RPMI7951 (cell line): ENCODE data around the gene DLG2. TPM values are rescaled to one million over a fixed set of nuclear protein-coding genes. Genes with fewer than 3 reads are reported as not detected.
"Not testable (repeated sequence)": the region's sequence is repeated elsewhere in the genome, so short reads cannot be mapped to it uniquely, and the experiment has no call there.

Source experiments
- DNase-seq: peaks from one replicate; pipeline ENCODE4 v3.0.0-alpha.2; 2012; ENCODE audit warnings: low read depth
- total RNA-seq: library from RNA; depleted of rRNA; stranded (reverse); fragments of >200 nt; shearing (Covaris generic); gene quantifications from 2 replicates; pipeline ENCODE4 v1.2.3, GENCODE V29; 2014

DLG2 gene
- total RNA-seq, 1 experiment from 2014 or later, result 0.36 TPM

DNA sequence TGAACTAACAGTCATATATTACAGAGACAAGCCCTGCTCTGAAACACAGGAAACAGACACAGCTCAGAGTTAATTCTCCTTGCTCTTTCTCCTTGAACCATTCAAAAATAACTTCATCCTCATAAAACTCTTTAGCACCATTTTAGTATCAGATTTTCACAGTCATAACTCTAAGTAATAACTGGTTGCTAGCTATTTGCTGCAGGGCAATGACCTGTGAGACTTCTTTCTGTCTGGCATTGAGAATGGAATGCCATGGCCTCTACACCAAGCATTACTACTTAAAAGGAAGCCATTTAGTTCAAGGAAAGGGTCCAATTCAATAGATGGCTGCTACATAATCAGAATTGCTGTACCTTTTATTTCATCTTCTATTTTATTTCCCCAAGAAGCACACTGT lies 2154.3 kb downstream of the DLG2 start:
- DNase-seq, result no peak

DNA sequence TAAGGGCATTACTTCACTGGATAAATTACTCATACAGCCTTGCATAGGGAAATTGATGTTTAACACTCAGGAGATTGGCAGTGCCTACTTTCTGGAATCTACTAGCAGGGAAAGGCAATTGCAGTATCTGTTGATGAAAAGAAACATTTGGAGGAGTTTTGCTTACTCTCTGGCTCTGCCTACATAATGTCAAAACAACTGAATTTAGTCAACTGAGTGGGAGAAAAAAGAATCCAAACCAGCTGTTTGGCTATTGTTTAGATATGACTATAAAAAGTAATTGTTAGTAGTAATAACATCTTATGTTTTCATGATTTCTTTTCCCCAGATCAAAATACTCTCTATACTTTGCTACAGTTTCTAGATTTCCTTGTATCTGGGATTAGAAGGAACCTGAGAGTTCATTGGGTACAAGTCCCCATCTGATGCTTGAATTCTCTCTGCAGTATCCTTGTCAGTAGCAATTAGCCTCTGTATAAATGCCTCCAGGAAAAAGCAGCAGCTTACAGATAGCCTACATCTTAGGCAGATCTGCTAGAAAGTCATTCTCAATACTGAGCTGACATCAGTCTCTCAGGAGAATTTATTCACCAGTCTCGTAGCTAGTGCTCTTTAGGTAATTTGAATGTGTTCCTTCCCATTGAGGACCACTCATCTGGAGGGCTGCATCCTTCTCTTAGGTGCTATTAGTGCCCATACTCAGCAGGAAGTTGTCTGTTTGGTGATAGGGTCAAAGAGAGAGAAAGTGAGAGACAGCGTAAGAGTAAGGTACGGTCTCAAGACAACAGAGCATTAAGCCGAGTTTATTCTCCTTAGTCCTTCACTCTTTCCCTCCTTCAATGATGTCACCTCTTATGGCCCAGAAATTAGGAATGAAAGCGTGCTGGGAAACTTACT lies 2155.1 kb downstream of the DLG2 start:
- no peak for DNase-seq

- no peak for DNase-seq
Observed at GRCh38 chr11:83467837-83468236, 2159.3 kb downstream of the DLG2 start.

GRCh38 chr11:83464160-83464944 lies 2162.8 kb downstream of the DLG2 start:
- DNase-seq, result no peak

- DNase-seq, result no peak
Observed at GRCh38 chr11:83459798-83460197, 2167.3 kb downstream of the DLG2 start.

DNA sequence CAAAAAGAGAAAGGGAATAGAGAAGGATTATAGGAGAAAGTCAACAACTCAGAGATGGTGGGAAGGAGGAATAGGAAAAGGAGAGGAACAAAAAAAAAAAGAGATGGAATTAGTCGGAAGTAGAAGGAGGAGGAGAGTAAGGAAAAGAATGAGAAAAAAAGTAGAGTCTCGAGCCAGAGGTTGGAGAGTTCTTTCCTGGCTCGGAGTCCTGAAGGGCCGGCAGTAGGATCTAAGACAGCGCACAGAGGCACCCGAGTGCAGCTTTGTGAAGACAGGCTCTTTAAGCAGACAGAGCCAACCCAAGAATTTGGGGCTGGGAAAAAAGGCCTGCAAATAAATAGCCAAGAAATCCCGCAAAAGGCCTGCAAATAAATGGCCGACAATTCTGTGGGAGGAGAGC lies 2170.6 kb downstream of the DLG2 start:
- DNase-seq, result no peak

GRCh38 chr11:83456075-83456474 lies 2171.1 kb downstream of the DLG2 start:
- no peak for DNase-seq

DNA sequence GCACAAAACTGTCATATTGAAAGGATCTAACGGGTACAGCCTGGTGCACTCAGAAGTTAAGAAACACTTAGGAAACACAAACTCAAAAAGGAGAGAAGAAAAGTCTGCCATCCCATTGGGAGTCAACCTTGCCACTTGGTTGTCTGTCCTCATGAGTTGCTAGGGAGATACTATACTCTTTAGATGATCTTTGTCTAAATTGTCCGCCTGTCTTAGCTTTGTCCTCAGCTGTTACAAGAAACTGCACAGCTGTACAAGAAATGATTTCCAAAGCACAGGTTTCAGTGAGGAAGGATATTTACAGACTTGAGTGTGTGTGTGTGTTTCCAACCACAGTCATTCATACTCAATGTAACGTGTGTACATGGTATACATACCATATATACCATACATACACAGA lies 2171.8 kb downstream of the DLG2 start:
- DNase-seq, result no peak

DNA sequence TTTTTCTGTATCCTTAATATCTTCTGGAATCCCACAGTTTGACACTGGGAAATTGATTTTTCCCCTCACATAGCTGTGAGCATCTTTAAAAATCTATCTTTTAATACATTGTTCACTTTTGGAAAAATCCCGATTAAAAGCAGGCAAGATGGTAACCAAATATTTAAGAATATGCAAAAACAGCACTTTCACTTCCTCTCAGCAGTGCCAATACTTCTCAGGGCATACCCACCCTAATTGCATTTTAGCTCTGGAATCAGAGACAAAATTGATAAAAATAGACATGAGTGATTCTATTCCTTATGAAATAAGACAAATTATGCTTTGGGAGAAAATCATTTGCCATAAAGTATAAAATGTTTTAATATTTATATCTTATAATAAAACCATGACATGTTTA lies 2172.5 kb downstream of the DLG2 start:
- DNase-seq, result no peak

DNA sequence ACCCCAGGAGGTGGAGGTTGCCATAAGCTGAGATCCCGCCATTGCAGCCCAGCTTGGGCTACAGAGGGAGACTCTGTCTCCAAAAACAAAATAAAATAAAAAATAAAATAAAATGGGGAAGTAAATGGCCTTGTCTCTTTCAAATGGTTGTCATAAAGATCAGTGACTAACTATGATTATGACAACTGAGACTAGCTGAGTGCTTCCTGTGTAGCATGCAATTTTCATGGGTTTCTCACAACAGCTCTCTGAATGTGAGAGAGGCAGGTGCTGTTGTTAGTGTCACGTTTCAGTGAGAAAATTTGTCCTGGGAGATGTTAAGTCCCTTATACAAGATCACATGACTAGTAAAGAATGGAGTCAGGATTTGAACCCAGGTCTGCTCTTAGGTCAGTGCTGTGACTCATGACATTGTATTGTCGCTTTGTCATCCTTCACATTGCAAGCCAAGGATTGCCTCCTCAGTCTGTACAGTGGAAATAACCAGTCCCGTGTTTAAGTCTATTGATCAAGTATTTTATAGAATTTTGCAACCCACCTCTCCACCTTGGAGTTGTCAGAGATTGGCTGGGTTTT lies 2177.7 kb downstream of the DLG2 start:
- DNase-seq, result no peak

DNA sequence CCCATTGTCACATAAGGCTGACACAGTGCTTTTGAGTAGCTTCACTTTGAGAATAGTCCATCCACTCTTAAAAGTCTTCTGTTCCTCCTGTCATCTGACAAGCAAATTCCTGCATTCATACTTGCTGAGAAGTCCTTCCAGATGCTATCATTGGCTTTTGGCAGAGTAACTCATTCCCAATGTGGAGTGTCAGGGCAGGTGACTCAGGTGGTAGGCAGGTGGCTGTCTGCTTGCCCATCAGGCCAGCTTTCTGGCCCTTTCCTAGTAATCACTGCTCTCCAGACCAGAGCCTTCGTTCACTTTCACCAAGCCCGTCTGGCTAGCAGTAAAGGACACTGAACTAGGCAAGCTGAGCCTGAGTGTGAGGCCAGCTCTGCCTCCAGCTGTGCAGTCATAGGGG lies 2178.5 kb downstream of the DLG2 start:
- DNase-seq, result no peak

DNA sequence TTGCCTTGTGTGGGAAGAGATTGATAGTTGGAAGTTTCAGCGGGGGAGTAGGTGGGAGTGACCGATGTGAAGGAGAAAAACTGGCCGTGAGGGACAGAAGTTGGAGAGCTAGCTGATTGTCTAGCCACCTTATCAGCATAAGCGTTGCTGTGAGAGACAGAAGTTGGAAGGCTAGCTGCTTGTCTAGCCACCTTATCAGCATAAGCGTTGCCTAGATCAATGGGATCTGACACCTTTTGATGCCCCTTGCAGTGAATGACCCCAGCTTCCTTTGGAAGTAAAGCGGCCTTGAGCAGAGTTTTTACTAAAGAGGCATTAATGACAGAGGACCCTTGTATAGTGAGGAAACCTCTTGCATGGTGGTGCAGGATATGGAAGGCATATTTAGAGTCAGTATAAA lies 2183.3 kb downstream of the DLG2 start:
- DNase-seq, result not testable (repeated sequence)

DNA sequence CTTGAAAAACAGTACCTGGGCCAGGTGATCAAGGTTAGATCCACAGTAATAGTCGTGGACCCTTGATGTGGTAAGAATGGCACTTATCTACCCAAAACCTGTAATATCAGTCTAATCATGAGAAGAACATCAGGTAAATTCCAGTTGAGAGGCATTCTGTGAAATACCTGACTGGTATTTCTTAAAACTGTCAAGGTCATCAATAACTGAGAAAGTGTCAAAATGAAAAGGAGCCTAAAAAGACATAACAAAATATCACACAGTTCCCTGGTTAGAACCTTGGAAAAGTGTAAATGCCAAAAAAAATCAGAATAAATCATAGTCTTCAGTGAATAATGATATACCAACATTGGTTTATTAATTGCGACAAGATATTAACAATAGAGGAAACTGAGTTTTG lies 2185.5 kb downstream of the DLG2 start:
- DNase-seq, result no peak

- DNase-seq, result no peak
Observed at GRCh38 chr11:83441171-83441570, 2186.0 kb downstream of the DLG2 start.

DNA sequence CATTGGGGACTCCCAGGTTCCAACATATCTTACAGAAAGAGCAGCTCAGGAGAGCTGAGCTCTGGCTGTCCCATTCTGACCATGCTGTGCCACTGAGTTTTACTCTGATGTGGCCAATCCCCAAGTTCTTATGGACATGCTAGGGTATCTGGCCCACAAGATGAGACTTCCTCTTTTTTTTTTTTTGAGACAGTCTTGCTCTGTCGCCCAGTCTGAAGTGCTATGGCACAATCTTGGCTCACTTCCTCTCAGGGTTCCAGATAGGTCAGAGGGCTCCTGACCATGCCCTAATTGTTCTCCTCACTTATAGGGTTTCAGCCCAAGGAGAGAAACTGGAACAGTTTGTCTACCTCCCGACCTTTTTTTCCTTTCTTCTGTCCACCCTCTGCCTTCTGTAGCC lies 2188.7 kb downstream of the DLG2 start:
- DNase-seq, result no peak

DNA sequence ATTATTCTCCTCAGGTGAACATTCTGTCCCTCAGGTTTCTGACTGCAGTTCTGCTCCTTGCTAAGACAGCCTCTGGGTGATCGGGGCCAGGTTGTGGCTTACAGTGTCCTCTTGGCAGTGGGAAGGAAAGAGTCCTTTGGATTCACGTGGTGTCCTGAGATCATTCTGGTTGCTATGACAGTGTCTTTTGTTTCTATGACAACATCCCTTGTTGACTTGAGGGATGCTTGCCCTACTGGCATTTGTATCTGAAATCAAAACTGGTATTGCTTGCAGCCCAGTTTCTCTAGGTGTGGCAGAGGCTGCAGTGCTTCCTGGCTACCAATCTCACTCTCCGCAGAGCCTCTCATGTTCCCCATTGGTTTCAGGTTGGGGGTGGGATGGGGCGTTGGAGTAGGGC lies 2189.2 kb downstream of the DLG2 start:
- peak; percentile 6 for DNase-seq

- no peak for DNase-seq
Observed at GRCh38 chr11:83436855-83437254, 2190.3 kb downstream of the DLG2 start.

GRCh38 chr11:83434812-83435211 lies 2192.3 kb downstream of the DLG2 start:
- DNase-seq, result not testable (repeated sequence)

GRCh38 chr11:83427943-83428342 lies 2199.2 kb downstream of the DLG2 start:
- DNase-seq, result no peak

GRCh38 chr11:83427501-83427900 lies 2199.6 kb downstream of the DLG2 start:
- no peak for DNase-seq

GRCh38 chr11:83425137-83425466 lies 2202.0 kb downstream of the DLG2 start:
- DNase-seq, result no peak

- no peak for DNase-seq
Observed at GRCh38 chr11:83424376-83425136, 2202.6 kb downstream of the DLG2 start.
